HG03025 (cell line): ENCODE results near the gene DOK6.

ENCODE experiments used
- ATAC-seq: cut with Tn5 transposase; IDR thresholded peaks from one replicate; pipeline ENCODE4 v1.9.1; 2021; ENCODE audit warnings: mild to moderate bottlenecking, moderate library complexity; ENCODE audit not compliant: unreplicated experiment, low FRiP score

The DOK6 gene

GRCh38 chr18:69889009-69889408 is 488.3 kb downstream of the DOK6 start:
- ATAC-seq, result no peak

DNA sequence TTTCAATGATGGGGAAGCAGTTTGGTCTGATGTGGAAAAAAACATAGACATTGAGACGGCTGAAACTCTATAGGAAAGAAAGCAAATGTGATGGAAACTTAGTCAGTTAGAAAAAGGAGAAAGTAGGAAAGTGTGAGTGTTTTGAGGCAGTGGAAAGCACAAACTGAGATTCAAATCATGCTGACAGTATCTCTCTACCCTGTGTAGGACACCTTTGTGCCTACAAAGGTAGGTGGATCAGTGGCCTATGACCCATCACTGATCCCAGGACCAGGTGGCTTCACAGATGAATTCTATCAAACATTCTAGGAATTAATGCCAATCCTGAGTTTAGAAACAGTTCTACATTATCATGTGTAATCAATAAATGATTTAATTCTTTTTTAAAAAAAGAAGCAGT is 489.9 kb downstream of the DOK6 start:
- ATAC-seq, result no peak

GRCh38 chr18:69894467-69894866 is 493.8 kb downstream of the DOK6 start:
- ATAC-seq, result no peak

GRCh38 chr18:69895066-69896047 is 494.7 kb downstream of the DOK6 start:
- no peak for ATAC-seq

GRCh38 chr18:69897397-69898108 is 496.9 kb downstream of the DOK6 start:
- ATAC-seq, result no peak

- ATAC-seq, result no peak
Measured at GRCh38 chr18:69898241-69898861, 497.7 kb downstream of the DOK6 start.
